HG02973 (cell line): ENCODE data around the gene BCAT1.

Experiments used
- ATAC-seq: cut with Tn5 transposase; IDR thresholded peaks from one replicate; pipeline ENCODE4 v1.9.1; 2021; ENCODE audit warnings: moderate library complexity; ENCODE audit not compliant: unreplicated experiment

BCAT1 gene

DNA sequence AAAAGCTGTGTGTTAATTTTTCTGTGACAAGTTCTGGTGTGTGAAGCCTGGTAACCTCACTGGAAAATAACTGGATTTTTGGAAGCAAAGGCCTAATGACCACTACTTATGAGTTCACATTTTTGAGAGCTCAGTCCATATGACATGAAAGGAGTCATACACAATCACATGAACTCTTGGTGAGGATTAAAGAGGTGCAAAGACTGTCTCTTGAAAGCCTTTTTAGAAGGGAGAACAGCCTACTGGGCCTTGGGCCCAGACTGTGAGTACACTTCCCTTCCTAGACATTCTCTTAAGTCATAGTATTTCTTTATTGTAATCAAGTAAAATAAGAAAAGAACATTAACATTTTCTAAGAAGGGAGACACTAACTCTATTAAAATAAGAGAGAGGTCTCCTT, 176.1 kb downstream of the BCAT1 start:
- no peak for ATAC-seq

DNA sequence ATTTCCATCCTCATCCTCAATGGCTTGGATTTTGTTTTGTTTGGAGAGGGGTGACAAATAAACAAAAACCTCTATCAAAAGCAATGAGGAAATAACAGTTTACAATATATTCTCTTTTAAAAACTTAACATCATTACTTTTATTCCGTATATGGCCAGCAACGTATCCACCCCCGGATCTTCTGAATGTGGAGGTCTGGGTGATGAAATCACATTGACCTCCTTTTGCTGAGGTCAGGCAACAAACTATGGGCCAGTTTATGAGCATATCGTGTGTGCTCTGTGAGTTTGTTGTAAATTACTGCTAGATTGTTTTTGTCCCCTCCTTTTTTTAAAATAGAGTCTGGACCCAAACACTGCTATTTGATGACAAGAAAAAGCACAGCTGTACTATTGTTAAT, 178.1 kb downstream of the BCAT1 start:
- no peak for ATAC-seq

DNA sequence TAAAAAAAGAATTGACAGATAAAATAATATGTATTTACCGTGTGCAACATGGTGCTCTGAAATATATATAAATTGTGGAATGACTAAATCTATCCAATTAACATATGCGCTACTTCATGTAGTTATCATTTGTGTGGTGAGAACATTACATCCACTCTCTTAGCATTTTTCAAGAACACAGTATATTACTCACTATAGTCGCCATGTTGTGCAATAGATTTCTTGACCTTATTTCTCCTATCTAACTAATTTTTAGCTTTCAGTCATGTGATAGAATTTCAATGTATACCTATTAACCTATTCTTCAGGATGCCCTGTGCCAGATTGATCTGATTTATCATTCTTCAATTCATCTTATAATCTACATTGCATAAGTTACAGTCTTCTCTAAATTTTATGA, 178.6 kb downstream of the BCAT1 start:
- ATAC-seq = no peak

DNA sequence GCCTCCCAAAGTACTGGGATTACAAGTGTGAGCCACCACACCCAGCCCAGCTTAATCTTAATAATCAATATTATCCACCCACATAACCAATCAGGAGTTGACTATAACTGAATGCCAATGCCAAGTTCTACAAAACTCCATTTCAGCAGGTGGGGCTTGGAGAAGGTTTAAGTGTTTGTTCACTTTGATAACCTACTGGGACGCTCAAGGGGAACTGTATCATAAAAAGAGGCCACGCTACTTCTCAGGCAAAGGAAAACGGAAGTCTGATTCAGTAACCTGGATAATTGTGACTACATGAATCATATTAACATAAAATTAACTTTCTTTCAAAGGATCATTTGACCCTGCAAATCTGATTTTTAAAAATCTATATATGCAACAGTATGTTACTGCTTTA, 179.2 kb downstream of the BCAT1 start:
- no peak for ATAC-seq

DNA sequence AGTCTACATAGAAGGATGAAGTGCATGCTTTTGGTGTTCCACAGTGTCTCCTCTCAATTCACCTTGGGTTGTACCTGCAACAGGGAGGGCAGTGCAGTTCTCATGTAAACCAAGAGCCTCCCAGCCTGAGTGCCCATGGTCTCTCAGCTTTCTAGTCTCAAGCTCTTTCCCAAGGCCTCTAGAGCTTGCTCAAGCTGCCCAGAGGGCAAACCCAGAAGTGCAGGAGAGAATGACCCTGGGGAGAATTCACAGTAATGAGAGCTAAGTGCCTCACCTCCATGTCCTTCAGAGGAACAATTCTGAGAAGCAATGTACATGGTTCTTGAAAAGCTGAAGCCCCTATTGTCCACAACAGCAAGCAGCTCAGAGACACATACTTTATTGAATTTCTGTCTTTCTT, 180.5 kb downstream of the BCAT1 start:
- no peak for ATAC-seq

DNA sequence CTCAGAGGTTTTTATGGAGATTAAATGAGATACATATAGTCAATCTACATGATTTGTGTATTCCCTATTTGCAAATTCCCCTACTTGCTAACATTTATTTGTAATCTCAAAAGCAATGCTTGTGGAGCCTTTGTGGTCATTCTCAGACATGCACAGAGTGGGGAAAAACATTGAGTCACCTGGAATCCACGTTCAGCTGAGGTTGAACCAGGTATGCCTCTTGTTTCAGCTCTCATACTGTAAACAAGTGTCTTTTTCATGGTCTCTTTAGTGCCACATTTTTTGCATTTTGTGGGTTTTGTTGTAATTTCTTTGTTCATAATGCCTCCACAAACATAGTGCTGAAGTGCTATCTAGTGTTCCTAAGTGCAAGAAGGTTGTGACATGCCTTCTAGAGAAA, 181.9 kb downstream of the BCAT1 start:
- no peak for ATAC-seq

DNA sequence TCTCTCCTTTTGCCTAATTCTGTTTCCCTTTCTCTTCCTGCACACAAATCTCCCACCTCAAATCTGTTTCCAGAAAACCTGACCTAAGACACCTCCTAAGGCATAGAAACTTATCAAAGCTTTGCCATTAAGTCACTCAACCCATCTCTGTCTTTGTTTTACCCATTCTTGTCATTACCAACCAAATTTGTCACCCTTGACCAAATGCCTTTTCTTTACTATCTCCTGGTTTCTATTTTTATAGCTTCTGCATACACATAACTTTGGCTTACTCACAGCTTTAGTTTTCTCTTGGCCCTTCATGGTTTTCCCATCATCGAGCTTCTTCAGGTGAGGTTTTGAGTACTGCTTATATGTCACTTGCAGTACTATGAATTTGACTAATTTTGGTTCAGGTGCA, 184.2 kb downstream of the BCAT1 start:
- ATAC-seq = no peak

DNA sequence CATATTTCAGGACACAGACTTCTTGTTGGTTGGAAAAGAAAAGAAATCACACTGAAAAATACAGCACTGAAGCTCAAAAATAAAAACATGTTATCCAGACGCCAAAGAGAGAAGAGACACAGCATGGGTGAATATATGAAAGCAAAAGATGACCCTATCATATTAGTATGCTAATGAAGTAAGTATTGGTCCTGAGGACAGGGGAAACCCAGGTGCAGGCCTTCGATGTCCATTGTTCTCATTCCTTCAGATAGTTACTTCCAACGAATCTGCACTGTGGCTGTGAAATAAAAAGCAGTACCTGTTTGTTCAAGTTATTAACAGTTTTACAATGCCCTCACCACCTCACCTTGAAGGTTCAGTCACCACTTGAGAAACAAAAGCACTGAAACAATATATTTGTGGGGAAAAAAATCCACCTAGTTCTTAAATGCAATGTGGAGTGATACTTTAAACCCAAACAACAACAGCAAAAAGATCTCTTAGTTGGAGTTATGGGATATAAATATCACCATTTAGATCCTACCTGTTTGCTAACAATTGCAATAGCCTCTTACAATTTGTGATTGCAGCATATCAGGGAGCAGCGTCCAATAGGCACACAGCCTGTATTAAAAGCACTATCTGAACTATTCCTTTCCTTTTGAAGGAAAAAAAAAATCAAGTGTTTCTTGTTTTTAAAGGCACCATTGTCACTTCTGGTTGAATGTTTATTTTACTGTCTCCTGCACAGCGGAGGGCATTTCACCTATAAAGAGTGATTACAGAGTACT, 188.1 kb downstream of the BCAT1 start:
- ATAC-seq = no peak

DNA sequence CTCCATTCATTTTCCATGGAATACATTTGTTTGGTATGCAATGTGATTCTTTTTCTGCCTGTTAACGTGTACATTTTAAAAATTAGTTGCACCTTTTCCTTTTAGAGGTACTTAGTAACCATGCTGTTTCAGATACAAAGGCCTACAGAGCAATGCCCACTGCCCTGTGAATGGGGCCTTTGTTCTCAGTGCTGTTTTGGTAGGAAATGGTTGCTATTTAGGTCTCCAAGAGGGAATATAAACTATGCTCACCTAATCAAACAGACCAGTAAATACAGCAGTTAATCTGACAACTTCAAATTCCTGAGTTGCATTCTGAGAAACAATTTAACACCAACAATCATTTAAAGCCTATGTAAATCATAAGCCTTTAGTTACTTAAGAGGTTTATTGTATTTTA, 188.7 kb downstream of the BCAT1 start:
- no peak for ATAC-seq
